ENCODE measurements around the gene ASCL1. TPM values are rescaled to one million over a fixed set of nuclear protein-coding genes. Genes with fewer than 3 reads are reported as not detected.

Gene ASCL1
- total and polyA plus RNA-seq, 10 of the 15 experiments (the other 5 are each of a cell fraction or from before 2014, with no cell fraction given): 10.6 to 61.1 (median 20.5) TPM

- in situ Hi-C loops (cut with MboI) (no loop called here), intact Hi-C loops (cut with micrococcal nuclease; ENCODE audit: unreplicated experiment) (no loop called here)
- DNase-seq (ENCODE audit: low read depth, low spot score): no peak
- Histone ChIP-seq H3K4me2 (ENCODE audit: control insufficient read depth, insufficient read depth) (peak overlapping the region; percentile 77), H3K79me2 (ENCODE audit: control insufficient read depth, insufficient read depth, low read length) (no peaks in the 10 kb centered on the region), H3K9ac (ENCODE audit: control insufficient read depth, insufficient read depth, low read length) (no peak overlapping the region), H3K4me1 (ENCODE audit: control insufficient read depth, insufficient read depth, low read length) (no peaks in the 10 kb centered on the region; the same call in 1 of the 2 replicates), H2AFZ (ENCODE audit: control insufficient read depth, low read depth, low read length) (peak overlapping the region; percentile 24; the same call in 1 of the 2 replicates), H3K27me3 (replicated peaks in 1 of 2; ENCODE audit: control insufficient read depth in 2 of 2, insufficient read depth in 2 of 2, low read length in 1 of 2) (peaks cover 0 to 22% of the 10 kb centered on the region in 2 experiments; a peak in 2 of 4 replicates), H3K9me3 (replicated peaks; ENCODE audit: control insufficient read depth, insufficient read depth, low read length) (peaks cover 8% of the 10 kb centered on the region), H3K27ac (ENCODE audit: control insufficient read depth, insufficient read depth) (no peak overlapping the region), H3K36me3 (ENCODE audit: control insufficient read depth in 2 of 2, insufficient read depth in 2 of 2, low read length in 1 of 2) (no peaks in the 10 kb centered on the region), H4K20me1 (ENCODE audit: control insufficient read depth, insufficient read depth) (no peaks in the 10 kb centered on the region), H3K4me3 (0 out of 2 replicates have a peak overlapping the region, but pooled peaks have one; percentile 21)
- 6% methylated on average over 38 of the region's 38 CpGs for WGBS (ENCODE audit: insufficient coverage, insufficient replicate concordance, low lambda C conversion rate, missing lambda C conversion rate)
- ChIA-PET SMC1A (ENCODE audit: uncharacterized antibody, unreplicated experiment) (interaction anchor here (0.7 to 1.5 kb wide), 3 partner anchors 16 to 27 kb away, joined by 3 to 7 read pairs (median 4); no protein-coding TSS in a partner anchor), POLR2A (interaction anchor here (0.6 to 1.4 kb wide), 4 partner anchors 9 to 138 kb away, joined by 3 to 6 read pairs (median 4); no protein-coding TSS in a partner anchor), CTCF (interaction anchor here (0.8 to 1.4 kb wide), 4 partner anchors 11 to 82 kb away, joined by 3 to 6 read pairs (median 5); no protein-coding TSS in a partner anchor), RAD21 (ENCODE audit: unreplicated experiment) (interaction anchor here (0.7 to 1.0 kb wide), 2 partner anchors 11 to 13 kb away, joined by 3 read pairs; no protein-coding TSS in a partner anchor)
- no TSS peak for BruUV-seq (replicated peaks)
- no peak for FAIRE-seq
- ATAC-seq: peak; percentile 47
- TF ChIP-seq TCF12 (IDR thresholded peaks at IDR 0.05; ENCODE audit: low read depth, low read length): no peak
- no peak for TF ChIP-seq ZNF622 (IDR thresholded peaks at IDR 0.05)
- peak; percentile 59; the same call in 1 of the 2 replicates for TF ChIP-seq IKZF1 (conservative IDR thresholded peaks at IDR 0.05)
- TF ChIP-seq GATAD2B (conservative IDR thresholded peaks at IDR 0.05; ENCODE audit: low read depth): 0 out of 2 replicates have a peak, but pooled peaks have one; percentile 23
- no peak for TF ChIP-seq ZBTB11 (CRISPR knock-in tag; IDR thresholded peaks at IDR 0.05)
- peak; percentile 46; the same call in 1 of the 2 replicates for TF ChIP-seq EED (IDR thresholded peaks at IDR 0.05; ENCODE audit: low read depth)
- TF ChIP-seq MLLT1 (IDR thresholded peaks at IDR 0.05): peak; percentile 34; the same call in 1 of the 2 replicates
- 0 out of 2 replicates have a peak, but pooled peaks have one; percentile 21 for TF ChIP-seq ATF7 (IDR thresholded peaks at IDR 0.05; ENCODE audit: low read depth)
- TF ChIP-seq SKIL (IDR thresholded peaks at IDR 0.05; ENCODE audit: low read depth, poor library complexity, severe bottlenecking): no peak
- TF ChIP-seq ESRRA (IDR thresholded peaks at IDR 0.05; ENCODE audit: low read length): no peak
- peak in 1 of 2 experiments; percentile 58; a peak in 3 of 4 replicates for TF ChIP-seq IKZF2 (IDR thresholded peaks at IDR 0.05)
- no peak for TF ChIP-seq CBFB (IDR thresholded peaks at IDR 0.05; ENCODE audit: low read depth)
- TF ChIP-seq SREBF2 (IDR thresholded peaks at IDR 0.05; ENCODE audit: low read length): no peak
- peak; percentile 57; the same call in 1 of the 2 replicates for TF ChIP-seq NBN (IDR thresholded peaks at IDR 0.05)
- no peak for TF ChIP-seq TARDBP (IDR thresholded peaks at IDR 0.05; ENCODE audit: borderline replicate concordance)
Measured at GRCh38 chr12:102965281-102966155, 8.0 kb downstream of the ASCL1 start.
